GM19099 (cell line): ENCODE data around the gene ZNF331.

ENCODE experiments used
- POLR2A ChIP-seq: IDR thresholded peaks from 3 replicates; pipeline ENCODE4 v1.6.1; 2011; ENCODE audit warnings: low read depth; ENCODE audit not compliant: insufficient read length; ENCODE audit errors: extremely low read depth

Gene ZNF331

GRCh38 chr19:53520547-53521372, 17.2 kb upstream of the ZNF331 start:
- TF ChIP-seq POLR2A = peak; percentile 38

DNA sequence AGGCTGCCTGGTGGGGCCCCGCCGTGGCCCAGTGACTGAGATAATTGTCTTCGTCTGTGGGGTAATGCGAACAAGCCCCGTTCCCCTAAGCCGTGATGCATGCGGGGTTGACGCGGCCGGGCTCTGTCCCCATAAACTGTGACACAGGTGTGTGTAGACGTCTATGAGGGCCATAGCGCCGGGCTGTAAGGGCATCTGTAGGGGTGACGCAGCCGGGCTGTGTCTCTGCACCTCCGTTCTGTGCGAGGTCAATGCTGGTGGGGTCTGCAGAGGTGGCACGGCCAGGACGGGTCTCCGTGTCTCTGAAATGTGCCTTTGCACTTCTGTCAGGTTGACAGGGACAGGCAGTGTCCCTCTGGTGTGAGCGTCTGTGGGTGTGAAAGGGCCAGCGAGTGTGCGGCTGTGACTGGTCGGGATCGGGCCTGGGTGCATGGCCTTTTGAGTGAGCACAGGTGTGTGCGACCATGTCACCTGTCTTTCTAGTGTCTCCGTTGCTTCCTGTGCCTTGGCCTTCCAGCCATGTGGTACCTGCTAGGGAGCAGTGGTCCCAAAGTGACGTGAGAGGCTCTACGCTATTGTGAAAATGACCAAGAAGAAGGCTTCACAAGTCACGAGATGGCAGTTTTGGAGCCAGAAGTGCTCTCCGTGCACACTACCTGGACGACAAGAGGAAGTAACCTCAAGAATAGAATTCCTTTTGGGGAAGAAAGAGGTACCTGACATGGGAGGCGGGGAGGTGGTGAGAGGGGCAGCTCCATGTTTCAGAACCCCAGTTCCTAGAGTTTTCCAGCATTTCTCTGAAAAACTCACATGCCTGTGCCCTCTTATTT, 16.4 kb upstream of the ZNF331 start:
- no peak for TF ChIP-seq POLR2A

- no peak for TF ChIP-seq POLR2A
Measured at GRCh38 chr19:53525922-53526321, 12.0 kb upstream of the ZNF331 start.

- no peak for TF ChIP-seq POLR2A
Measured at GRCh38 chr19:53530622-53531021, 7.3 kb upstream of the ZNF331 start.

DNA sequence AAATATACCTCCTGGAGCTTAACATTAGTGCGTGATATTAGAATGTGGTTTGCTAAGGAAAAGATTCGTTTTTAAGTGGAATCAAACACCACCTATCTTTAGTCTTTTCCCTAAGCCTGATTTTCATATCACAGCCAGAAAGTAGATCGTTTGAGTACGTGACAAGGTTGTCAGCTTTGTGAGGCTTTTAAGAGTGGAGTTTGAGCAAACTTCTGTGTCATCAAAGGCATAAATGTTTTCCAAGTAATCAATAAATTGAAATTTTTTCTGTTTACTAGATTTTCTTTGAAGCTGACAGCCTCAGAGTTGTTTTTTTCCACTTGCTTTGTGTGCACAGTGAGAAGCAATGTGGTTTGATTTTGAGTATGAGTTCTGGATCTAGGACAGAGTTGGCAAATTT, 6.5 kb upstream of the ZNF331 start:
- no peak for TF ChIP-seq POLR2A

DNA sequence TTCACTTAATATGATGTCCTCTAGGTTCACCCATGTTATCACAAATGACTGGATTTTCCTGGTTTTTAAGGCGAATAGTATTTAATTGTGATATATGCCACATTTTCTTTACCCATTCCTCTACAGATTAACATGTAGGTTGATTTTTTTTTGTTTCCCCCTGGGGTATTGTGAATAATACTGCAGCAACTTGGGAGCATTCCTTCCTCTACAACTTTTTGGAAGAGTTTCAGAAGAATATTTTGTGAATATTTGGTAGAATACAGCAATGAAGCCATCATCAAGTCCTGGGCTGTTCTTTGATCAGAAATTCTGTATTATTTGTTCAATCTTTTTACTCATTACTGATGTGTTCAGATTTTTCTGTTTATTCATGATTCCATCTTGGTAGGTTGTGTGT, 5.6 kb upstream of the ZNF331 start:
- no peak for TF ChIP-seq POLR2A

DNA sequence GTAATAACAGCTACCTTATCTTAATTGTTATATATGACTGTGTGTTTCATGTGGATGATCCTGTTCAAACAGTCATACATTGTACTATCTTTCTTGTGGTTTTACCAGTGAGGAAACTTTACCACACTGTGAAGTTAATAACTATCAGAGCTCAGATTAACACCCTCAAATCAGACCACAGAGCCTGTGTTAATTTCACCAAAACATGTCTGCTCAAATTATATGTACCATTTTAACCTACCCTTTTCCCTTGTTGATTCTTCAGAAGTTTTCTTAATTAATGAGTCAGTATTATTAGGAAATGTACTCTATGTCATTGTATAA, 1.8 kb upstream of the ZNF331 start:
- no peak for TF ChIP-seq POLR2A

DNA sequence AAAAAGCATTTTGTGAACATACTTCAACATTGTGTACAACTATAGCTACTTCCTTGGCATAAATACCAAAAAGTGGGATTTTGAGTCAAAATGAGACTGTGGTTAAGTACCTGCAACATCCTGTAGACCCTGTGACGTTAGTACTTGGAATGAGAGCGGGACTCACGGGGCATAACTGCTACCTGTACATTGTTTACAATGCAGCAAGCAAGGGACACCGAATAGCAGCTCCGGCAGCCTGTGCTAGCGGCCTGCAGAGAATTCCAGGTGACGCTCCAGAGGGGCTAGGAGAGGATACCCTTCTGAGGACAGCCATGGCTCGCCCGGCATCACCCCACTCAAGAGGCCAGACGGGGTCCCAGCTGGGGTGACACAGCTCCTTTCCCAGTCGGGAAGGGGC, 824 bp upstream of the ZNF331 start:
- no peak for TF ChIP-seq POLR2A

- TF ChIP-seq POLR2A = no peak
Measured at GRCh38 chr19:53538378-53539109, 599 bp downstream of the ZNF331 start.

- no peak for TF ChIP-seq POLR2A
Measured at GRCh38 chr19:53540091-53540490, 2.1 kb downstream of the ZNF331 start.

DNA sequence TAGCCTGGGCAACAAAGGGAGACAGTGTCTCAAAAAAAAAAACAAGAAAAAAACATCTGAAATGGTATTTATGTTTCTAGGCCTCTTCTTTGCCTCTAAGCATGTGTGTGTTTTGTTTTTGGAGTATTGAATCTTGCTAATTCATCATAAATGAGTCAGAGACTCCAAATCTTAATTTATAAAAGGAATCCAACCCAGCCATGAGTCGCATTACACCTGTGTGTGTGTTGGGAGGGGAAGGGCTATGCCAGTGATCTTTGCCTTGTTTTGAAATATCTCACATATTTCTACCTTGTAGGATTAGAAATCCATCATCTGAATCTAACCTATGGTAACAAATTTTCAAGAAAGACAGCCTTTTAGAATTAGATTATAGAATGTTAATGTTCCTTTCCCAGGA, 4.0 kb downstream of the ZNF331 start:
- no peak for TF ChIP-seq POLR2A

- no peak for TF ChIP-seq POLR2A
Measured at GRCh38 chr19:53545271-53546065, 7.5 kb downstream of the ZNF331 start.

DNA sequence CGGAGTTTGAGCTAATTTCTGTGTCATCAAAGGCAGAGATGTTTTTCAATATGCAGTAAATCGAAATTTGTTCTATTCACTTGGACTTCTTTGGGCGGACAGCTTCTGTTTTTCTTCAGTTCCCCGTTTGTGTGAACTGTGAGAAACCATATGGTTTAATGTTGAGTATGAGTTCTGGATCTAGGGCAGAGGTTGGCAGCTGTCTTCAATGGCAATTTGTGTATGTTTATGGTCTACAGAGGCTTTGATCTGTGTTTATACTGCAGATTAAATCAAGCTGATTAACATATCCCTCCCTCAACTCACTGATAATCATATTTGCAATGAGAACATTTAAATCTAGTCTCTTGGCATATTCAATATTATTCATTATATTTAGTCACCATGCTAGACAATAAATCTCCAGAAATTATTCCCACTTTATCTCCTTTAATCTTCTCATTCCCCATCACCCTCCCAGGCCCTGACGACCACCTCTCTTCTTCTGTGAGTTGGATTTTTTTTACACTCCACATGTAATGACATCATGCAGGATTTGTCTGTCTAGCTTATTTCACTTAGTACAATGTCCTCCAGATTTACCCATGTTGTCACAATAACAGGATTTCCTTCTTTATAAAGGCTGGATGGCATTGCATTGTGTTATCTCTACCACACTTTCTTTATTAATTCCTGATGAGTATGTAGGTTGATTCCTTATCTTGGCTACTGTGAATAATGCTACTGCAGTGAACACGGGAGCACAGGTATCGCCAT, 9.0 kb downstream of the ZNF331 start:
- TF ChIP-seq POLR2A = no peak

GRCh38 chr19:53549340-53549739, 11.4 kb downstream of the ZNF331 start:
- no peak for TF ChIP-seq POLR2A
